CD4-positive, alpha-beta T cell (primary cell): Measurements from ENCODE around the gene EVA1B. TPM values are rescaled to one million over a fixed set of nuclear protein-coding genes. Genes with fewer than 3 reads are reported as not detected.

Experiments
- ATAC-seq: fragments of 200-7000 bp; cut with Tn5 transposase; one replicate; pipeline ENCODE4 v1.10.0; 2022; ENCODE audit warnings: mild to moderate bottlenecking; ENCODE audit not compliant: poor library complexity
- CTCF ChIA-PET: fragments of 350-600 bp; sonication (Branson Sonifier 250); formaldehyde crosslinking; loops from one replicate; lab custom pipeline; 2021; ENCODE audit warnings: antibody characterized with exemption, inconsistent platforms; lab: Charles Lee
- POLR2A ChIA-PET: fragments of 350-600 bp; sonication (Branson Sonifier 250); formaldehyde crosslinking; loops from one replicate; lab custom pipeline; 2021; ENCODE audit warnings: antibody characterized with exemption, inconsistent platforms; lab: Charles Lee
- DNase-seq, 14 experiments: peaks; one replicate each; pipeline ENCODE4 v3.0.0-alpha.2; 2013 to 2020; ENCODE audit warnings: mixed read lengths in 2 of 14
- H3K27ac ChIP-seq, 2 donors: one replicate each; pipeline versions ENCODE4 v1.5.1 to v1.7.0; 2013; ENCODE audit warnings: low read length in 2 of 2, low read depth in 1 of 2, mild to moderate bottlenecking in 1 of 2
- H3K27me3 ChIP-seq, 2 experiments: 1 replicate in 1 of 2; 2 replicates in 1 of 2; pipeline versions ENCODE4 v1.6.1 to v1.7.0; 2013; ENCODE audit warnings: low read length in 2 of 2, control low read depth in 1 of 2, mild to moderate bottlenecking in 1 of 2, moderate library complexity in 1 of 2; ENCODE audit not compliant: insufficient read depth in 2 of 2, control insufficient read depth in 1 of 2
- H3K36me3 ChIP-seq: one replicate; pipeline ENCODE4 v1.6.1; 2013; ENCODE audit warnings: low read length, control low read depth; ENCODE audit not compliant: insufficient read depth
- H3K4me1 ChIP-seq: one replicate; pipeline ENCODE4 v1.6.1; 2013; ENCODE audit warnings: low read length, control low read depth; ENCODE audit not compliant: insufficient read depth
- H3K4me3 ChIP-seq: one replicate; pipeline ENCODE4 v1.5.1; 2013; ENCODE audit warnings: mild to moderate bottlenecking, low read length, moderate library complexity
- H3K9me3 ChIP-seq, 2 experiments: 1 replicate in 1 of 2; 2 replicates in 1 of 2; pipeline versions ENCODE4 v1.6.1 to v1.7.0; 2013; ENCODE audit warnings: low read length in 2 of 2, mild to moderate bottlenecking in 2 of 2, control low read depth in 1 of 2, moderate library complexity in 1 of 2; ENCODE audit not compliant: control insufficient read depth in 1 of 2, insufficient read depth in 1 of 2
- H3K27ac Mint-ChIP-seq: one replicate; pipeline ENCODE4 v1.8.0; 2020; ENCODE audit warnings: mixed read lengths
- H3K27me3 Mint-ChIP-seq: one replicate; pipeline ENCODE4 v1.8.0; 2021; ENCODE audit warnings: mixed read lengths
- H3K36me3 Mint-ChIP-seq: one replicate; pipeline ENCODE4 v1.8.0; 2021; ENCODE audit warnings: low read depth, mixed read lengths
- H3K4me1 Mint-ChIP-seq: one replicate; pipeline ENCODE4 v1.8.0; 2021; ENCODE audit warnings: low read depth, mixed read lengths
- H3K4me3 Mint-ChIP-seq: one replicate; pipeline ENCODE4 v1.8.0; 2020; ENCODE audit warnings: mild to moderate bottlenecking, mixed read lengths
- H3K9me3 Mint-ChIP-seq: one replicate; pipeline ENCODE4 v1.8.0; 2020; ENCODE audit warnings: mixed read lengths
- CTCF ChIP-seq: fragments of 200-600 bp; IDR thresholded peaks from one replicate; pipeline ENCODE4 v1.8.0; 2022; ENCODE audit warnings: antibody characterized with exemption, mild to moderate bottlenecking
- intact Hi-C, 2 experiments: fragments of 100-400 bp; cut with DNase I in 1 of 2; cut with micrococcal nuclease in 1 of 2; formaldehyde crosslinking; loops; one replicate each; pipeline versions ENCODE4 v1.15.1 to v1.9.0; 2023 to 2025; cut with DNase I, micrococcal nuclease
- total RNA-seq, 174 experiments: library from RNA in 2 of 174; stranded (reverse) in 2 of 174; gene quantifications; one replicate each; pipeline ENCODE4 v1.2.3 and lab custom pipeline; 2021 to 2026

The EVA1B gene
- total RNA-seq, 2 experiments from 2014 or later: 1.5 to 1.8 TPM

GRCh38 chr1:36287595-36287994 is 35.9 kb downstream of the EVA1B start:
- H3K27ac Mint-ChIP-seq: no peak overlapping the region
- CTCF ChIA-PET: interaction anchor here (1.4 to 1.8 kb wide), 3 partner anchors 13 to 138 kb away, joined by 4 to 7 read pairs (median 6); partner anchors contain the start of gene TRAPPC3
- intact Hi-C loops: loop anchor here in 1 of 2 experiments (5.0 kb wide), 1 partner anchor 135 kb away; no protein-coding TSS in a partner anchor

GRCh38 chr1:36286802-36287201 is 36.6 kb downstream of the EVA1B start:
- TF ChIP-seq CTCF: no peak
- no peak overlapping the region for H3K27ac Mint-ChIP-seq

More at GRCh38 chr1:36287595-36287994, 35.9 kb downstream of the EVA1B start:
- DNase-seq (no peak), ATAC-seq (no peak)
- Histone ChIP-seq H3K4me1 (no peaks in the 10 kb centered on the region), H3K27ac (no peak overlapping the region), H3K9me3 (no peaks in the 10 kb centered on the region), H3K27me3 (no peaks in the 10 kb centered on the region), H3K36me3 (peaks cover 88% of the 10 kb centered on the region), H3K4me3 (no peak overlapping the region)
- Mint-ChIP-seq H3K4me1 (peaks cover 25% of the 10 kb centered on the region), H3K27me3 (no peaks in the 10 kb centered on the region), H3K36me3 (peaks cover 99% of the 10 kb centered on the region), H3K9me3 (no peaks in the 10 kb centered on the region), H3K4me3 (no peak overlapping the region)
- TF ChIP-seq CTCF: no peak
- POLR2A ChIA-PET: no interaction called here

GRCh38 chr1:36285443-36286101 is 37.9 kb downstream of the EVA1B start:
- peaks cover 25% of the 10 kb centered on the region for H3K4me1 Mint-ChIP-seq
- DNase-seq (peak; percentile 22 to 92 (median 50)), ATAC-seq (peak; percentile 99)
- Histone ChIP-seq H3K27ac (no peak overlapping the region), H3K9me3 (no peaks in the 10 kb centered on the region), H3K4me3 (no peak overlapping the region), H3K36me3 (peaks cover 71% of the 10 kb centered on the region), H3K27me3 (no peaks in the 10 kb centered on the region), H3K4me1 (no peaks in the 10 kb centered on the region)
- no peaks in the 10 kb centered on the region for H3K9me3 Mint-ChIP-seq
- peak overlapping the region; percentile 34 for H3K27ac Mint-ChIP-seq
- ChIA-PET POLR2A (interaction anchor here (0.6 to 1.9 kb wide), 9 partner anchors 44 to 354 kb away, joined by 3 to 16 read pairs (median 4); partner anchors contain the start of genes AGO3, THRAP3 and TRAPPC3), CTCF (interaction anchor here (0.6 to 2.0 kb wide), 19 partner anchors 10 to 191 kb away, joined by 3 to 27 read pairs (median 4); partner anchors contain the start of genes SH3D21, THRAP3 and TRAPPC3)
- intact Hi-C loops: loop anchor here (1.0 to 5.0 kb wide), 7 partner anchors 61 to 186 kb away; partner anchors contain the start of genes TRAPPC3 (in 2 of the 2) and THRAP3 (in 1 of the 2)
- peak; percentile 83 for TF ChIP-seq CTCF
- no peaks in the 10 kb centered on the region for H3K27me3 Mint-ChIP-seq
- no peak overlapping the region for H3K4me3 Mint-ChIP-seq
- H3K36me3 Mint-ChIP-seq: peaks cover 83% of the 10 kb centered on the region

More at GRCh38 chr1:36286802-36287201, 36.6 kb downstream of the EVA1B start:
- Histone ChIP-seq H3K9me3 (no peaks in the 10 kb centered on the region), H3K27ac (no peak overlapping the region), H3K36me3 (peaks cover 84% of the 10 kb centered on the region), H3K4me1 (no peaks in the 10 kb centered on the region), H3K4me3 (no peak overlapping the region), H3K27me3 (no peaks in the 10 kb centered on the region)
- H3K27me3 Mint-ChIP-seq: no peaks in the 10 kb centered on the region
- DNase-seq (no peak), ATAC-seq (no peak)
- H3K4me3 Mint-ChIP-seq: no peak overlapping the region
- POLR2A ChIA-PET: interaction anchor here (1.9 kb wide), 1 partner anchor 138 kb away, joined by 16 read pairs; the partner anchor contains the start of gene TRAPPC3
- H3K9me3 Mint-ChIP-seq: no peaks in the 10 kb centered on the region
- intact Hi-C loops: loop anchor here in 1 of 2 experiments (5.0 kb wide), 1 partner anchor 135 kb away; no protein-coding TSS in a partner anchor
- CTCF ChIA-PET: interaction anchor here (1.4 to 2.0 kb wide), 4 partner anchors 13 to 137 kb away, joined by 4 to 27 read pairs (median 6); partner anchors contain the start of gene TRAPPC3
- peaks cover 25% of the 10 kb centered on the region for H3K4me1 Mint-ChIP-seq
- peaks cover 94% of the 10 kb centered on the region for H3K36me3 Mint-ChIP-seq
